Activated T-cell treated with anti-CD3 and anti-CD28 coated beads for 4 hours (primary cell): ENCODE data around the gene GPR158.
"Not testable (repeated sequence)": the region's sequence is repeated elsewhere in the genome, so short reads cannot be mapped to it uniquely, and the experiment has no call there.

Experiments
- DNase-seq: peaks from one replicate; pipeline ENCODE4 v3.0.0-alpha.2; 2020

The GPR158 gene, protein sequence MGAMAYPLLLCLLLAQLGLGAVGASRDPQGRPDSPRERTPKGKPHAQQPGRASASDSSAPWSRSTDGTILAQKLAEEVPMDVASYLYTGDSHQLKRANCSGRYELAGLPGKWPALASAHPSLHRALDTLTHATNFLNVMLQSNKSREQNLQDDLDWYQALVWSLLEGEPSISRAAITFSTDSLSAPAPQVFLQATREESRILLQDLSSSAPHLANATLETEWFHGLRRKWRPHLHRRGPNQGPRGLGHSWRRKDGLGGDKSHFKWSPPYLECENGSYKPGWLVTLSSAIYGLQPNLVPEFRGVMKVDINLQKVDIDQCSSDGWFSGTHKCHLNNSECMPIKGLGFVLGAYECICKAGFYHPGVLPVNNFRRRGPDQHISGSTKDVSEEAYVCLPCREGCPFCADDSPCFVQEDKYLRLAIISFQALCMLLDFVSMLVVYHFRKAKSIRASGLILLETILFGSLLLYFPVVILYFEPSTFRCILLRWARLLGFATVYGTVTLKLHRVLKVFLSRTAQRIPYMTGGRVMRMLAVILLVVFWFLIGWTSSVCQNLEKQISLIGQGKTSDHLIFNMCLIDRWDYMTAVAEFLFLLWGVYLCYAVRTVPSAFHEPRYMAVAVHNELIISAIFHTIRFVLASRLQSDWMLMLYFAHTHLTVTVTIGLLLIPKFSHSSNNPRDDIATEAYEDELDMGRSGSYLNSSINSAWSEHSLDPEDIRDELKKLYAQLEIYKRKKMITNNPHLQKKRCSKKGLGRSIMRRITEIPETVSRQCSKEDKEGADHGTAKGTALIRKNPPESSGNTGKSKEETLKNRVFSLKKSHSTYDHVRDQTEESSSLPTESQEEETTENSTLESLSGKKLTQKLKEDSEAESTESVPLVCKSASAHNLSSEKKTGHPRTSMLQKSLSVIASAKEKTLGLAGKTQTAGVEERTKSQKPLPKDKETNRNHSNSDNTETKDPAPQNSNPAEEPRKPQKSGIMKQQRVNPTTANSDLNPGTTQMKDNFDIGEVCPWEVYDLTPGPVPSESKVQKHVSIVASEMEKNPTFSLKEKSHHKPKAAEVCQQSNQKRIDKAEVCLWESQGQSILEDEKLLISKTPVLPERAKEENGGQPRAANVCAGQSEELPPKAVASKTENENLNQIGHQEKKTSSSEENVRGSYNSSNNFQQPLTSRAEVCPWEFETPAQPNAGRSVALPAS (N-terminal part only)

DNA sequence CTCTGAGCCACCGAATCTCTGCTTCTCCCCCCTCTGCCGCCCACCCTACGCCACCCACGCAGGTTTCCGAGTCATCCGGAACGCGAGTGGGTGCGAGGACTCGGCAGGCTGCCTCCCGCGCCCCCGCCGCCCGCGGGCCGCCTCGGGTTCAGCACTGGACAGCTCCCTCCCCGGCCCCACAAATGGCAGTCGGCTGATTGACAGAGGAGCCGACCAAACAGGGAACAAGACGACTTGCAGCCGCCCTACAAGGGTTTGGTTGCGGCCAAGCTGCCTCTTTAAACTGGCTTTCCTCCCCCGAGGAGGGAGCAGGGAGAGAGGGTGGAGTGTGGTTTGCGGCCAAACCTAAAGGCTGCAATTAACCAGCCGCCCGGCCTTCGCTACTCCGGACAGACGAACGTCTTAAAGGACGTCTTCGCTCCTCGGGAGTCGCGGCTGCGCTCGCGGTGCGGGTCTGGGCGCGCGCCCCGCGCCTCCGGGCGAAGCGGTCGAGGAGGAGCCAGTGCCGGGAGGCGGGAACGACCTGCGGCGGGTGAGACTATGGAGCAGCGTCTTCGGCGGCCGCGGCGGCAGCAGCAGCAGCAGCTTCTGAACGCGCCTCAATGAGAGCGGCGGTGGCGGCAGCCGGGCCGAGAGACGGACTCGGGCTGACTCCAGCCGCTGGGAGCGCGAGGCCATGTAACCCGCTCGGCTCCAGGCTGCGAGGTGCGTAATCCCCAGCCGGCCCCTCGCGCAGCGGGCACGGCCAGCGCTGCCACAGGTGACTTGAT is at the start of gene GPR158:
Gene GPR158, plus strand, starts transcription at position 541 of the 770 bp plus-strand sequence. CDS start 420 bp downstream, outside the sequence.
- peak; percentile 32 for DNase-seq

DNA sequence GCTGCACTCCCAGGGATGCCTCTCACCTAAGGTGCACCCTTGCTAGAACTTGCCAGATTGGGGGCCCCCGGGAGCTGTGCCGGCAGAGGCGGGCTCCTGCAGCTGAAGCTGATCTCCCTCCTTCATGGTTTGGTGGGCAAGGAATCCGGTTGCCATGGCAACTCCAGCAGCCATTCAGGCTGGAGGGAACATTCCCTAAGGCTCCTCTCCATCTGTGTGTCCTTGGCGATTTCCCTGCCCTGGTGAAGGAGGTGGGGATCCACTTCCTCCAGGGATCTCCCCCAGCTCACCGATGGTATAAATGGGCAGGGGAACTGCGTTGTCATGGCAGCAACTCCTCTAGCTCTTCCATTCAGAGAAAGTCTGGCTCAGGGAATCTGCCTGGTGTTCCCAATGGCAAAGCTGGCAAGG is 49.6 kb upstream of the GPR158 start:
- no peak for DNase-seq

DNA sequence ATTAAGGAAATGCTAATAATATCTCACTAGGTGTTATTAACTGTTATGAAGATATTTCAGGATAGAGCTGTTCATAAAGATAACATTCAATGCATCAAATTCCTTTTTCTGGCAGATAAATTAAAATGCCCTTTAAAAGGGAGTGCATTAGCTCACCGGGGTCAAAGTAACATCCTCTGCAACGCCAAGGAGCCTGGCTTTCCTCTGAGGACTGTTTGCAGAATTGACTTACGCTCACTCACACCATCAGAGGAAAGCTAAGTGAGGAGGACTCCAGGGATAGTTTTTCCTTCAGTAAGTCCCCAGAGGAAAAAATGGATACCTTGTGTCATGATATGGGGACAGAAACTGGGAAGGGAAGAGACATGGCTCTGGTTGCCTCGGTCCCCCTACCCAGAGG is 45.2 kb upstream of the GPR158 start:
- no peak for DNase-seq

DNA sequence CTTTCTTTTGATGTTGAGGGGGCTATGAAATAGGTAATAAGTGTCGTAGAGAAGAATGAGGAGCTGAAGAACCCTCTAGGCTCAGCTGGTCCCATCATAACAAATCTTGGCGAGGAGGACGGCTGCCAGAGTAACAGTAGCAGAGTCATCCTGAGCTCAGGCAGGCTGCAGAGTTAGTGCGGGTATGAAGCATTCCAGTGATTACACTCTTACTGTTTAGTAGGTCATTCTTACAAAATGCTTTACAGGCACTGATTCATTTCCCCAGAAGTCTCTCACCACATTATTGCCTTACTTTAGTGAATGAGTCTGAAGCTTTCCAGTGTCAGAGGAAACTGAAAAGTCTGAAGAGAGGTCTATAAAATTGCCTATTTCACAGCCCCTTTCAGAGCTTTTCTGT is 43.9 kb upstream of the GPR158 start:
- DNase-seq, result no peak

DNA sequence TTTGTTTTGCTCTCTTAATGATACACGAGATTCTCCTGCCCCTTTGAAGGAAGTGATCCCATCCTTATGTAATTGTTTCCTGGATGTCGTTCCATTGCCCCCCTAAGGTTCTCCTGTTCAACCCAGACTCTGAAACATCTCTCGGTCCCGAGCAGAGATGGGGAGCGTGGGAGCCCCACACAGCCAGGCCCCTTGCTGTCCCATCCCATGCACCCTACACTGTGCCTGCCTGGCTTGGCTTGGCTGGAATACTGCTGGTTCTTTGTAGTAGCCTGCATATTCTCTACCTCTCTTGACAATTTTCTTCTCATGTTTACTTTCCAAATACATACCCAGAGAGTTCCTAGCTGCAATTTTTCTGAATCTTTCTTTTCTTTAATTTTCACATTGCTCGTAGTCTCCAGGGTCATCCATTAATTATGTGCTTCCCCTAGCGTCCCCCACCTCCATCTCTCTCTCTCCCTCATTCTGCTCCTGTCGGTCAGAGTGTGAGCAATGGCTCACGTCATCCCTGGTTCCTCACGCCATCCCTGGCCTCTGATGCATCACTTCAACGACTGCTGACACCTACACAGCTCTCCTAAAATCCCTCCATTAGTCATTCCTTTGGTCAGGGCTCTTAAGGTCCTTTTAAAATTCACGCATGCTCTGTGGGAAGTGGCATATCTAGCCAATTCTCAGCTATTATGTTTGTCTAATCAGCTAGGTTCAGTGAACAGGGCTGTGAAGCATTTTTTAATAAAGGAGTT is 32.5 kb upstream of the GPR158 start:
- DNase-seq, result no peak

- no peak for DNase-seq
Measured at GRCh38 chr10:25157650-25158049, 17.2 kb upstream of the GPR158 start.

DNA sequence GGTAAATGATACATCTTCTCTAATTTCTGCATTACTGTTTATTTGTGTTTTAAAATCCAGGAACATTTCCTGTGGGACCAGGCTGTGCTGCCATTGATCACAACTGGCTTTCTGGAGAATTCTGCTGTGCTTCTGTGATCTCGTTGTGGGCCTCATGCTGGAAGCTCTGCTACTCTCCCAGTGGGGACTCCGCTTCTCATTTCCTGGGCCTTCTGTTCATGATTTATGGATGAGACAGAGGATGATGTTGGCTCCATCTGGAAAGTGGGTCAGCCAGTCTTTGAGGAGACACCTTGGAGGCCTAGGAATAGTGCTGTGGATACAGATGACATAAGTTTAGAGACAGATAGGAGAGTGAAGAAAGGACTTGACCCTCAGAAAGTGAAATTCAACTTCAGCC is 15.2 kb upstream of the GPR158 start:
- no peak for DNase-seq

DNA sequence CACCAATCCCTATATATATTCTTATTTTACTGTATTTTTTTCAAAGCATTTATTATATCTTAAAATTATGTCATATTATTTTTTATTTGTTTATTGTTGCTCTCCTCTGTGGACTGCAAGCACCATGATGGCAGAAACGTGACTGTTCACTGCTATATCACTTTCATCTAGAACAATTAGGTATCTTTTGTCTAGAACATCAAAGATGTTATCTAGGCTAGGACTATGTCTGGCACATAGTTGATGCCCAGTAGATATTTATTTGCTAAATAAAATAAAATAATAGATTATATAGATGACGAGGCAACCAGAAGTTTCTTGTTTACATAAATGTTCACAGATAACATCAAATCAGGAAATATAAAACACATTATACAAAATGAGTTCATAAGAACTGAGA is 12.4 kb upstream of the GPR158 start:
- DNase-seq, result no peak

DNA sequence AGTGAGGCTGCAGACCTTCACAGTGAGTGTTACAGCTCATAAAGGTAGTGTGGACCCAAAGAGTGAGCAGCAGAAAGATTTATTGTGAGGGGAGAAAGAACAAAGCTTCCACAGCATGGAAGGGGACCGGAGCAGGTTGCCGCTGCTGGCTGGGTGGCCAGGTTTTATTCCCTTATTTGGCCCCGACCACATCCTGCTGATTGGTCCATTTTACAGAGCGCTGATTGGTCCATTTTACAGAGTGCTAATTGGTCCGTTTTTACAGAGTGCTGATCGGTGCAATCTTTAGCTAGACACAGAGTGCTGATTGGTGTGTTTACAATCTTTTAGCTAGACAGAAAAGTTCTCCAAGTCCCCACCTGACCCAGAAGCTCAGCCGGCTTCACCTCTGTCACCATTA is 11.3 kb upstream of the GPR158 start:
- DNase-seq, result not testable (repeated sequence)

GRCh38 chr10:25169740-25170139 is 5.1 kb upstream of the GPR158 start:
- no peak for DNase-seq

DNA sequence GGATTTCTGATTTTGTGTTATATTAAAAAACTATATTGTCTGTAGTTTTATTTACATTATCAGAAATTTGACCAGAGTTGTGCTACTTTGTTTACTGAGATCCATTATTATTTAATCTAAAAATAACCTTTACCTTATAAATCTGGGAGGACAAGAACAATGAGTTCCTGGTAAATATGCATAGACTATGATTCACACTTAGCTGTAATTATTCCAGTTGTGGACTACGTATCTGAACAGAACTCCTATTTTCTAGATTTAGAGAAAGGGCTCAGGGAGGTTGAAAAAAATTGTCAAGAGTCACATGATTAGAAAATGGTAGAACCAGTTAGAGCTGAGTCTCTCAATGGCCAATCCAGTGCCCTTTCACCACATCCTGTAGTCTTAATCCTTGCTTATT is 4.2 kb upstream of the GPR158 start:
- DNase-seq, result no peak

- no peak for DNase-seq
Measured at GRCh38 chr10:25175527-25176420, 973 bp downstream of the GPR158 start.

DNA sequence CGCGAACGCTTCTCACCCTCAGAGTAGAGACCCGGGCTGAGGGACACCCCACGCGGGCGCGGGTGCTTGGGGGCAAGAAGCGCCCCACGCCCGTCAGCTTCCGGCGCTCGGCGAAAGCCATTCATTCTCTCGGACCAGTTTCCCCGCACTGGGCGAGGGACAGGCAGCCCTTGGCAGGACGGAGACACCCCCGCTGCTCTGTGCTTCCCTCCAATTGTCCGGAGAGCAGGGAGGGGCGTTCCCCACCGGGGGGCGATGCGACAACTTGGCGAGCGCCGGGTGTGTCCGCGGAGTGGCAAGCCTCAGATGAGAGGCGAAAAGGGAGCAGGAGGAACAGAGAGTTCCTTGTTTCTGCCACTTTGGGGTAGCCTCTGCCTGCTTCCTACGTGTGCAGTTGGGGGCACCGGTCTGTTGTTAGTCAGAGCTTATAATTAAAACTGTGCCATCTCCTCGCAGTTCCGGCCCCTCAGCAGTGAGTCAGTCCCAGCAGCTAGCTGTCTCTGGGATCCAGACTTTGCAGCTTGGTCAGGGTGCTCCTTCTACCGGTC is 1.7 kb downstream of the GPR158 start:
- DNase-seq, result no peak

DNA sequence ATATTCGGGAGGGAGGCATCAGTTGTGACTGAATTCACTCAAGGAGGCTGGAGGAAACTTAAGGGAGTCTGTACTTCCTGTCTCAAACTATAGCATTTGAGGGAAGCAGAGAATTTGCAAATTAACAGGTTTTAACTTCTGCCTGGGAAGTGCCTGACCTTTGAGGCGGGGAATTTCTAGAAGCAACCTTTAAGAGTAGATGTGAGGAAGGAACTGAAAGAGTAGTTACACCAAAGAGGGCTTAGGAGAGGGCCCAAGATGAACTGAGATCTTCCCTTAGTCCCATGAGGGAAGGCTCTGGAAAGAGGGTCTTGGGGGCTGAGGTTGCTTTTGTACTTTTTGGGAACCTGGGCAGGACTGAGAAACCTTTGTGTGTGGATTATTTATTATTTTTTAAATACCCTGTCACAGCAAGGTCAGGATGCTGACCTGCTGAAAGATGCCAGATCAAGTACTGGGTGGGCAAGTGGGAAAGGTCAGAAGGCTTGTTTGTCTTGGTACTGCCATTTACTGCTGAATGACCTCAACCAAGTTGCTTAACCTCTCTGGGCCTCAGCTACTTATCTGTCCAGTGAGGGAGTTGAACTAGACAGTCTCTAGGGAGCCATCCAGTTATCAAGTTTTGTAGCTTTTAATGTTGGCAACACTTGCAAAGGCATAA is 2.4 kb downstream of the GPR158 start:
- no peak for DNase-seq

GRCh38 chr10:25177754-25178135 is 2.9 kb downstream of the GPR158 start:
- DNase-seq, result no peak

DNA sequence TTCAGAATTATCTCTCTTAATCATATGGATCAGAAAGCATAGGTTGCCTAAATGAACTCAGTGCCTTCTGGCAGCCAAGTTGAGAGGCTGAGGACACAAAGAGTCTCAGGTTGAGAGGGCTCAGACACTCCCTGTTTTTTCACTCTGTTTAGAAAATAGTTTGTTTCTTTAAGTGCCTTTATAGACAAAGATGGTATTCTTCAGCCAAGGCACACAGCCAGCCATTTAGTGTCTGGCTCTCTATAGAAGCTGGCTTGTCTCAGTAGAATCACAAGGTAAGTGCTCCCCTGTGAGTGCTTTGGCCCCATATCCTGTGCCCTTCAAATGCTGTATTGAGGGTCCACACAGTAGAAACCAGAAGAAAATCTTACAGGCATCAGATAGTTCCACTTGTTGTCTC is 3.6 kb downstream of the GPR158 start:
- DNase-seq, result no peak

GRCh38 chr10:25180801-25181200 is 6.0 kb downstream of the GPR158 start:
- no peak for DNase-seq

DNA sequence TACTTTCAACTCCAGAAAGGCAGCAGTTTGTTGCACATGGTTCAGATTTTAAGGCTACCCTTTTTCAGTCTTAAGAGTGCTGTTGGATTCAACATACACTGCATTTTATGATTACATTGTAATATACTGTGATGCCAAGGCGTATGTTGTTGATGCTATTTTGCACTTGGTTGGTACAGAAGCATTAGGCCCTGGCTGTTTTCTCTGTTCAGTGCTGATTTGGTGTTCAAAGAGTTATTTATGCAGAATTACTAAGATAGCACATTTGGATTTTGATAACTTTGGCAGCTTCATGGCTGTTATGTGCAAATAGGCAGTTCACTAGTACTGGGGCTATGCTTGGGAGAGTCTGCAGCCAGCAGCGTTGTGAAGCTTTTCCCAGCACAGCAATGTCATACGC is 7.8 kb downstream of the GPR158 start:
- no peak for DNase-seq

DNA sequence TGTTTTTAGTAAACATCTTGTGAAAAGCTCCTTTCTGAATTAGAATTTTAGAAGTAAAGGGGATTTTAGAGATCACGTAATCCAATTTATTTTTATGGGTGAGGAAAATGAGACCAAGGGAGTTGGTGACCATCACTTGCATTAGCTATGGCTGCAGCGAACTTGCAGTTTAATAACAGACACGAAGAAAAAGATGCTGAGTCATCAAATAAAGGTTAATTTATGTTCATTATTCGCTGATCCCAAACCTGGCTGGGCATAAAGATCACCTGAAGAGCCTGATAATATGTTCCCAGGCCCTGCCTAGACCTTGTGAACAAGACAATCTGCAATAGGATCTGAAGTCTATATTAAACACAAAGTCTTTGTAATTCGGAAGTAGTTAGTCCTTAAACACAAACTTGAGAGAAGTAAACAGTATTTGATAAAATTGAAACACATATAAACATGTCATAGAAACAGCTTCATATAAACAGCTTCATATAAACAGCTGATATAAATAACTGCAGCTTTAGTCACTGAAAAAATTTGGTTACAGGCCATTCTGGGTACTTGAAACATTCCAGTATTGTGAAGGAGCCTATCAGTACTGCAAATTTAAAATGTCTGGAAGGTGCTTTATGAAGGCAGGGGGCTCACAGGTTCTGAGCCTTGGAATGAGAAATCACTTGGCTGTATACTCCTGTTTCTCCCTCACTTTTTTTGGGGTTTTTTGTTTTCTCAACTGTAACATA is 16.5 kb downstream of the GPR158 start:
- no peak for DNase-seq
